HG02759 (cell line): ENCODE results near the gene DOCK1.

Experiments
- ATAC-seq: cut with Tn5 transposase; IDR thresholded peaks from one replicate; pipeline ENCODE4 v1.9.1; 2021; ENCODE audit warnings: mild to moderate bottlenecking, moderate library complexity; ENCODE audit not compliant: unreplicated experiment

Gene DOCK1

DNA sequence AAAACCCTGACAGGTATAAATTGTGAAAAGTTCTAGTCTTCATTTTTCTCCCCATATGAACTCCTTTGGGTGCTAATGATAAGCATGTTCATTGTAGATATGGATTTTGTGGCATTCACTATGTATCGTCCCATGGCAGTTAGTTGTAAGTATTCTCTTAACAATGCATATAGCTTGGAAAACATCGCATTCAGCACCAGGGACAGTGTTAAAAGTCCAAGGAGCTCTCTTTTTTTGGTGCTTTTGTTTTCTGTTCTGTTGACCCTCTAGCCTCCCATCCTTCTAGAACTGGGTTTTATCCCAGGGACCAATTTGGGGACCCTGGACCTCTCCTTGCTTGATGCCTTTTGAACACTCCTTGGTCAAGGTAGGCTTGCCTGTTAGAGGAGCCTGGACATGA is 253.4 kb downstream of the DOCK1 start:
- ATAC-seq = no peak

- no peak for ATAC-seq
Observed at GRCh38 chr10:127159648-127160245, 254.5 kb downstream of the DOCK1 start.

GRCh38 chr10:127161482-127161881 is 256.3 kb downstream of the DOCK1 start:
- no peak for ATAC-seq

DNA sequence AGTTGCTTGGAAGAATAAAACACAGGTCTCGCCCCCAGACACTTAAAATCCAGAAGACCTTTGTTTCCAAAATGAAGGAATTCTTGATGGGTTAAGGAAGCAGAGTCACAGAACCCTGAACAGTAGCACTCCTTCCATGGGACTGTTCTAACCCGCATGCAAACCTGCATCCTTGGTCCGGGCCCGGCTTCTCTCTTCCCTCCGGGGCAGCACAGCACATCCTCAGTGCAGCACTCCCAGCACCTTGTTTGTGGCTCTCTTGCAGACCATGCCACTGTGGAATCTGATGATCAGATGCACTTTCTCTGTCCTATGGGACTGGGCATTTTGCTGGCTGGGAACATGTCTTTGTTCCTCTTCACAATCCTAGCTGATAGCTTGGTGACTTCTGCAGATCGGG is 257.6 kb downstream of the DOCK1 start:
- no peak for ATAC-seq

DNA sequence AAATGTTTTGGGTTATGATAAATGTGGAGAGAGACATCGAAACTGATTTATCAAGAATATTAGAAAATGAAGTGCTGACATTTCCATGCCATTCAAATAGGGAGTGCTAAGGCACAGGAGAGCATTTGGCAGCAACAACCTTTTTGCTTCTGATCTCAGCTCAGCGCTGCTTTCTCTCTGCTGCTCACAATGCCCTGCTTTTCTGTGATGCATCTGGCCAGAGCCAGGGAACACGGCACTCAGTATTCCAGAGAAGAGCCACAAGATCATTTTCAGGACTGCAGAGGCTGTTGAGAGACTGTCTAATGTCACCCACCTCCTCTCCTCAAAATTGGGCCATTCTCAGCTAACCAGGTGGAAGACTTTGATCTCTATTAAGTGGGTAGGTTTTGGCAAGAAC is 263.0 kb downstream of the DOCK1 start:
- no peak for ATAC-seq

DNA sequence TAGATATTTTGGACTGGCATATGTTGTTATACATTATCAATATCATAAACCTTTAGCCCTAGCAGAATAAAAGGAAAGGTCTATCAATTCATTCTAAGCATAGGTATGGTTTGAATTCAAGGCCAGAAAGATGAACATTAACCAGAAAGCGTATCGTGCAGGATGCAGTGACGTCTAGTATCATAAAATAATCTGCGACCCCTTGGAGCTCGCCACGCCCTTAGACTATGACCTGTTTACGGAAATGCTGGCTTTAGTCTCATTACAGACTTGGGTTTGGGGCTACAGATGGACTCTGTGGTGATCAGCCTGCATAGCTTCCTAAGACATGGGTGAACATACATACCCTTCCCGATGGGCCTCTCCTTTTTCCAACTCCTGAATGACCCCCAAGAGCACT is 269.6 kb downstream of the DOCK1 start:
- no peak for ATAC-seq

DNA sequence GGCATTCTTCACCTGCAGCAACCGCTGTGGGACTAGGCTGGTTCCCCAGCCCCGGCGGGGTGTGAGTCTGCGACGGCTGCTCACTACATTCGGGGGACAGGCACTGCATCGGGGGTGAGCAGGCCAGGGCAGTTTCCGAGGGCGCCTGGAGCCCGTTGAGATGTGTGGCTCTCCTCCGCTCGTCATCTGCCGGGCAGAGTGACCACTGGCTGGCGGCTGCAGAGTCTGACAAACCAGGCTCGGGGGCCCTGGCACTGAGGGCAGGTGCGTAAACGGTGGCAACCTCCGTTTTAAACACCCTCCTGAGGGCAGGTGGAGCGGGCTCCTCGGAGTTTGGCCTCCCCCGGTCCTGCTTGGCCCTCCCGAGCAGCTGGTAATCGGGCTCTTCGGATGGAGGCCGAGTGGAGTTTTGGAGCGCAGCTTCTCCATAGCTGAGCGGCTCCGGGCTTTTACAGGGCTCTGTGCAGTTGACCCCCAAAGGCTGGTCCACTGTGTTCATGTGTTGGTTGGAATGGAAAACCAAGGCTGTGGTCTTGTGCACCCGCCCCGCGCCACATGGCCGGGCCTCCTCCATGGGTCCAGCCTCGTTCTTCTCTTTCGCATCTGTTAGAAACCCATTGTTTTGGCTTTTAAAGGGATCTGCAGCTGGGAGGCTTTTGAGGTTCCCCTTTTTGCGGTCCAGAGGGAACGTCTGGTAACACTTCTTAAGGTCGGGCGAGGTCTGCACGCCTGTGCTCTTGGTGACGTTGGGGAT is 270.3 kb downstream of the DOCK1 start:
- ATAC-seq = no peak

DNA sequence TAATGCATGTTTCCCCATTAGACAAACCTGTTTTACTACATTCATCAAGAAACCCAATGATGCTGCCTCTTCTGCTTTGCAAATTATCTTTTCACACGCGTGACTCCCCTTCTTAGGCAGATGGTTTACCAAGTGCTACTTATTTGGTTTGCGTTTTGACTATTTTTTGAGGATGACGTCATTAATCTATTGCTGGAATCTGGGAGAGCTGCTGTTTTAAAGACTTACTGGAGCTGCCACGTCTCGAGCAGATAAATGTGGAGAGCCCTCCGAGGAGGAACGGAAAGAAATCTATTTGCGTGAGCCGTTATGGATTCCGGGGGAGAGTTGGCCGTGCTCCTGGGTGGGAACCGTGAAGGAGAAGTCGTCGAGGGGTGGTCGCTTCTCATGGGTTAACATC is 271.4 kb downstream of the DOCK1 start:
- ATAC-seq = no peak

DNA sequence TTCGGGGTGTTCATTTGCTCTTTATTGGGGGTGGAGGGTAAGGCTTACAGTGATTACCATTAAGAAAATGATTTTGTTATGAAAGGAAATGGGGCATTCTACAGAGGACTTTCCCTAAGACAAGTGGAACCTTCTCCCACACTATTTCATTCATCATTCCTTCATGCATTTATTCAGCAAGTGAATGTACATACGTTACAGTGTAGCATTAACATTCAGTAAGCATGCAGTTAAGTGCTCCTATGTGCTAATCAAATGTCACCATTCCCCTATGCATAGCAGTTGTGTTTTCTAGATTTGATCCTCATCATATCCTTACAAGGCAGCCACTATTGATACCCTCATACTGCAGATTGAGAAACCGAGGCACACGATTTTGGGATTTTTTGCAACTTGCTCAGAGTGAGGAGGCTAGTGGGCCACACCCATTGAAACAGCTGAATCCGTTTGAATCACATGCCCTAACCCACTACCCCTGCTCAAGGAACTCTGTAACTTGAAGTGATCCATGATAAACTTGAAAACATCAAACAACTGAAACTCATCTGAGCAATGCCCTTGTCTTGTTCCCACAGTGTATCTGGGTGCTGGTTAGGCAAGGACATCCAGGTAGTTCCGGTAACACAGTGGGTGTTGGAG is 274.5 kb downstream of the DOCK1 start:
- no peak for ATAC-seq

- ATAC-seq = no peak
Observed at GRCh38 chr10:127182161-127182560, 276.9 kb downstream of the DOCK1 start.

- ATAC-seq = no peak
Observed at GRCh38 chr10:127184582-127184981, 279.4 kb downstream of the DOCK1 start.

DNA sequence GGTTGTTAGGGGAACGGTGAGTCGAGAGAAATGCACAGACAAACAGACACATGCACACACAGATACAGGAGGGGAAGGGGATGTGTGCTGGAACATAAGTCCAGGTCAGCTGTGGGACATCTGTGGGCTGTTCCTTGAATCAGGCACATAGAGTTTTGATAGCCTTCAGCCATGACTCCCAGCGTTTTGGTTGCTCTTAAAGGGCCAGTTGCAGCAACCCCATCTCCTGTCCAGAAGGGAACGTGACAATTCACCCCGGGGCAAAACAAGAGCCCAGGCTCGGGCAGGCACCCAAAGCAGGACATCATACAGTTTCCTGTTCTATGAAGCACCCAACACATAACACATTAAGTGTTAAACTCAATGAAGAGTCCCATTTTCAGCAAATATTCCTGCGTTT is 281.6 kb downstream of the DOCK1 start:
- no peak for ATAC-seq

- ATAC-seq = no peak
Observed at GRCh38 chr10:127189226-127189625, 284.0 kb downstream of the DOCK1 start.

DNA sequence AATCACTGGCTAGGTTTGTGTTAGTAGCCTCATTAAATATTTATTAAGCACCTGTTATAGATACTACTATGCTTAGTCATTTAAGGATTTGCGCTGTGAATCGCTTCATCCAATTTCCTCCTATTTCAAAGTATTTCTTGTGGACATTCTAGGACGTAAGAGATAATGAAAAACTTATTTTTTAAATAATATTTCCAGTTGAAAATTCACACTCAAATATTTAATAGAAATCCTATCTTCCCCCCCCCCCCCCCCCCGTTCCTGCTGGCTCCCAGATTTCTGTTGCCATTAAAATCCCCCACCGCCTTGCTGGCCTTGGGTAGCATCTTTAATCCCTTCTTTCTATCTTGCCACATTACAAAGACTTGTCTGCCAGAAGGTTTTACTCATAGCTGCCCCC is 285.2 kb downstream of the DOCK1 start:
- ATAC-seq = no peak

DNA sequence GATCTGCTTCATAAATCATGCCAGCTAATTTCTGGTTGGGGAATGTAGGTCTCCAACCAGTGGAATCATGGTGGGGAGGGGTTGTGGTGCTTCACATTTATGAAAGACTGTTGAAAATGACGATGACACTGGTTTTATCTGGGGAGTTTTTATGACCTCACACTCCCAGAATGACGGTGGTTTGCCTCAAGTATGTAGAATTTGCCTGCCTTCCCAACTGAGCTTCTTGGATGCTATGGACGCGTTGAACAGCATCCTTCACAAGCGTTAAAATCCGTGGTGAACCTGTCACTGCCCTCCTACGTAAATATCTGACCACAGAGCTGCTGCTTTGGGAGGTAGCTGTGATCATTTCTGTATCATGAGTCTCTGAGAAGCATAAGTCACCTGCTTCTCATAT is 287.9 kb downstream of the DOCK1 start:
- ATAC-seq = no peak

- no peak for ATAC-seq
Observed at GRCh38 chr10:127194111-127194510, 288.9 kb downstream of the DOCK1 start.

DNA sequence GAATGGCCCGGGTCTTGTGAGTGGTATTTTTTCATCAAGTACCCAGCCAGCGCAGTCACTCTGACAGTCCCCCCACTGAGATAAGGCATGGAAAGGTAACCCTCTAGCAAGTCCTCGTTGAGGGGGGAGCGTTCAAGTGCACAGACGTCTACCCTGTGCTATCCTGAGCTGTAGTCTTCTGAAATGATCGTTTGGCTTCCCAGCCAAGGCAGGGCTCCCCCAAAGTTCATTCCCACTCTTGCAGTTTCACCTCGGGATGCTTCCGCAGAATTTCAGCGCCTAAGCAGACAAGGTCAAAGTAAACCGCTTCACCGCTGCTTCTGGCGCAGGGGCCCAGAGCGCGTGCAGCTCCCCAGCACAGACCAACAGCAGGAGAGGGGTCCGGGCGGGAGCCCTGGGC is 289.4 kb downstream of the DOCK1 start:
- no peak for ATAC-seq

DNA sequence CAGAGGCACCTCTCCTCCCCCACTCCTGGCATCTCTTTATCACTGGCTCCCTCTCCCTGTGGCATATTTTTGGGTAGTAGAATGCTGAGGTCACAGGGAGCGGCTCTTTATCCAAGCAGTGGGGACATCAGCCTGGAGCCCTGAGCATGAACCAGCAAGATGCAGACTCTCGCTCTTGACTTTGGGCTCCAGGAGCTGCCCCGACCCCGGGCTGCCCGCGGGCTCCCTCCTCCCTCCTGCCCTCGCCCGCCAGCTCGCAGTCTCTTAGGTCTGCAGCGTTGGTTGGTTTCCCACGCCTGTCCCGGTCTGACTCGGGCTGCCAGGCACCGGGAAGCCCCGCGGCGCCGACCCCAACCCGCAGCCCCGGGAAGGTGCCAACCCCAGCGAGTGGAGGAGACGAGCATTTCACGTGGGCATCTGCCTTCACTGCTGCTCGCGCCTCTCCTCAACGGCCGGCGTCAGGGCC is 289.8 kb downstream of the DOCK1 start:
- ATAC-seq = no peak

- ATAC-seq = no peak
Observed at GRCh38 chr10:127195571-127196281, 290.5 kb downstream of the DOCK1 start.

DNA sequence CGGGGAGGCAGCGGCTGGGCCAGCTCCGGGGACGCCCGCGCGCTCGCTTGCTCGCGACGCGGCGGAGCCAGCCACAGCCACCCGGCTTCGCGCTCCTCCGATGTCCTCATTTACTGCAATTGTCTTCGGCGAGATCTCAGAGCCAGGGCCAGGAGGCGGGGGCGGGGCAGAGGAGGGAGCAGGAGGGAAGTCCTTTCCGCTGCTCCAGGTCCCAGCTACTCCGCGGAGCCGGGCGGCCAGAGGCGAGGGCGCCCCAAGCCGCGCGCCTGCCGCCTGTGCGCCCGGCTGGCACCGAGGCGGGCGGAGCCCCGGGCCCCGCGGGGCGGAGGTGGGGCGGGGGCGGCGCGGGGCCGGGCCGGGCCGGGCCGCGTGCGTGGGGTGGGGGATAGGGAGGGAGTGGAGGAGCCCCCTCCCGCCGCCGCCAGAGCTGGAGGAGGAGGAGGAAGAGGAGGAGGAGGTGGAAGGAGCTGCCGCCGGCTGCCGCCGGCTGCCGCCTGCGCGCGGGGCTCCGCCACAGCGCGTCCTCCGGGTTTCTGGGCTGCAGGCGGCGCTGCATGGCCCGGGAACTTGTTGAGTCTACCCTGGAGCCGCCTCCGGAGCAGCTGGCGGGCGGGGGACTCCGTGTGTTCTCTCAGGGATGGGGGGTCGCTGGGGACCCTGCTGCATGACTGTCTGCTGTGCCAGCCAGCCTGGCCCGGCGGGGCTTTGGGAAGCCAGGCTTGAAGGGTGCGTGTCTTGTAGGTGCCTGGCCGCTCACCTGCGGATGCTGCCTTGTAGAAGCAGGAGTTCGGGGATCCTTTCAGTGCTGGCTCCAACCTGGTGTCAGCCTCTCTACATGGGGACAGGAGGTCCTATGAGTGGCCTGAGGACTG is 291.3 kb downstream of the DOCK1 start, which contains the start of gene INSYN2A:
Gene INSYN2A, minus strand, starts transcription at position 310 of the 872 bp plus-strand sequence. CDS start 20,196 bp downstream, outside the sequence.
- ATAC-seq = no peak

DNA sequence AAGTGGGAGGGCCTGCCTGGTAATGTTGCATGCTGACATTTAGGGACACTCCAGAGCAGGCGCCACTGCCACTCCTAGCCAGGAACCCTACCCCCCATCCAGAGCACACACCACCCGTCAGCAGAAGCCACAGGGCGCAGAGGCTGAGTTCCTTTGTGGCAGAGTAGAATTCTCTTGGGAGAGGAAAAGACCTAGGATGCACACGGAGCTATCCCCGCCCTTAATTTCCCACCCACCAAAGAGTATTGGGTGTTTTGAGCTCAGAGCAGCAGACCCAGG is 291.9 kb downstream of the DOCK1 start:
- no peak for ATAC-seq
